Suprapubic skin (tissue), 4 donors: ENCODE data around the gene ARSG. TPM values are rescaled to one million over a fixed set of nuclear protein-coding genes. Genes with fewer than 3 reads are reported as not detected.
"Not testable (repeated sequence)": the region's sequence is repeated elsewhere in the genome, so short reads cannot be mapped to it uniquely, and the experiment has no call there.

Source experiments
- DNase-seq, 2 donors: peaks; one replicate each; pipeline ENCODE4 v3.0.0-alpha.2; 2019; ENCODE audit warnings: low spot score in 2 of 2
- H3K27ac ChIP-seq: fragments of 200-600 bp; sonication (generic); one replicate; pipeline ENCODE4 v1.5.1; 2019
- H3K27me3 ChIP-seq: fragments of 200-600 bp; sonication (generic); one replicate; pipeline ENCODE4 v1.5.1; 2019
- H3K36me3 ChIP-seq: fragments of 200-600 bp; sonication (generic); one replicate; pipeline ENCODE4 v1.5.1; 2019
- H3K4me1 ChIP-seq: fragments of 200-600 bp; sonication (generic); one replicate; pipeline ENCODE4 v1.5.1; 2019
- H3K4me3 ChIP-seq: fragments of 200-600 bp; sonication (generic); one replicate; pipeline ENCODE4 v1.5.1; 2019; ENCODE audit warnings: mild to moderate bottlenecking
- H3K9me3 ChIP-seq: fragments of 200-600 bp; sonication (generic); one replicate; pipeline ENCODE4 v1.5.1; 2019
- EP300 ChIP-seq: sonication (generic); formaldehyde crosslinking; IDR thresholded peaks from one replicate; pipeline ENCODE4 v1.6.1; 2017; ENCODE audit warnings: antibody characterized with exemption
- POLR2A ChIP-seq, 2 donors: fragments of 450-650 bp; IDR thresholded peaks; one replicate each; pipeline ENCODE4 v1.6.1; 2017; ENCODE audit warnings: antibody characterized with exemption in 2 of 2, mild to moderate bottlenecking in 2 of 2, moderate library complexity in 2 of 2
- POLR2AphosphoS5 ChIP-seq, 3 donors: sonication (generic); formaldehyde crosslinking; IDR thresholded peaks; one replicate each; pipeline ENCODE4 v1.6.1; 2017; ENCODE audit warnings: antibody characterized with exemption in 3 of 3
- WGBS: methylation state at CpG from one replicate; pipeline ENCODE4 v1.1.5; 2018; 5-methylcytosine and 5-hydroxymethylcytosine counted together
- total RNA-seq, 4 donors: library from RNA; depleted of rRNA; stranded (reverse); fragments of >200 nt; gene quantifications; one replicate each; pipeline ENCODE4 v1.1.0, GENCODE V29; 2016
- TF ChIP-seq, protein P1 (sequence below), 2 donors: fragments of 200-600 bp in 1 of 2; fragments of 450-650 bp in 1 of 2; sonication (generic) in 1 of 2; IDR thresholded peaks; one replicate each; pipeline ENCODE4 v1.5.1; 2016 to 2019; ENCODE audit warnings: antibody characterized with exemption in 2 of 2, mild to moderate bottlenecking in 1 of 2, moderate library complexity in 1 of 2

The ARSG gene
- total RNA-seq, 4 donors from 2014 or later: 7.7 to 12.7 (median 10.7) TPM

DNA sequence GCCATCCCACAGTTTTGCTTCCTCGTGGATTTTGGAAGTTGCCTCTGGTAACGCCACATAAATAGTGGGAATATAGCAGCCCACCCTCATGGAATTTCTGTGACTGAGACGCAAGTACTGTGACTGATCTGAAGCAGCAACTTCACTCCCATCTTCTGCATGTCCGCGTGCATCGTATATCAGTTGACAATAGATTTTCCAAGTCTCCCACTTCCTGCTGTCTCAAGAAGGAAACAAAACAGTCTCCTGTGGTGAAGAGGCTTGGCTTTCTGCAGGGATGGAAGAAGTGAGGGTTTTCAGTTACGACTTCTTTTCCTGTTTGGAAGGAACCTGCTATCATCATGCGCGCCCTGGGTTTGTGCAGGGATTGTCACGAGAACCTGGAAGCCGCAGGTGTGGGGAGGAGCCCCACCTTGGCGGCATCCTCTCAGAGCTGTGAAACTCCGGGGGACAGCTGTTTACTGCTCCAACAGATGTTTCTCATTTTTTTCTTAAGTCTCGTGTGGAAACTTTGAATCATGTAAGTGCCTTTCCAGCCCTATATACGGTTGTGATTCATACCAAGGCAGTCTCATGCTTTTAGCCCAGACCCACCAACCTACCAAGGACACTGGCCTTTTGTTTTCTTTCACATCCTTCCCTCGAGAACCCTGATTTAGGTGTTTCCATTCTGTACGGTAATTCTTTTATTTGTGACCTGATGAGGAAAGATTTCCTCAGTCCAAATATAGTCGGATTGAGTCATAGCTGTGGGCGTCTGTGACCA lies 108.5 kb downstream of the ARSG start:
- H3K4me3 ChIP-seq: no peak overlapping the region
- H3K36me3 ChIP-seq: no peaks in the 10 kb centered on the region
- H3K9me3 ChIP-seq: no peaks in the 10 kb centered on the region
- peaks cover 17% of the 10 kb centered on the region for H3K4me1 ChIP-seq
- DNase-seq: peak in 1 of 2 donors; percentile 61
- H3K27me3 ChIP-seq: no peaks in the 10 kb centered on the region
- H3K27ac ChIP-seq: peak overlapping the region; percentile 44
- WGBS: 54% methylated on average over 19 of the region's 19 CpGs
- TF ChIP-seq, protein P1, sequence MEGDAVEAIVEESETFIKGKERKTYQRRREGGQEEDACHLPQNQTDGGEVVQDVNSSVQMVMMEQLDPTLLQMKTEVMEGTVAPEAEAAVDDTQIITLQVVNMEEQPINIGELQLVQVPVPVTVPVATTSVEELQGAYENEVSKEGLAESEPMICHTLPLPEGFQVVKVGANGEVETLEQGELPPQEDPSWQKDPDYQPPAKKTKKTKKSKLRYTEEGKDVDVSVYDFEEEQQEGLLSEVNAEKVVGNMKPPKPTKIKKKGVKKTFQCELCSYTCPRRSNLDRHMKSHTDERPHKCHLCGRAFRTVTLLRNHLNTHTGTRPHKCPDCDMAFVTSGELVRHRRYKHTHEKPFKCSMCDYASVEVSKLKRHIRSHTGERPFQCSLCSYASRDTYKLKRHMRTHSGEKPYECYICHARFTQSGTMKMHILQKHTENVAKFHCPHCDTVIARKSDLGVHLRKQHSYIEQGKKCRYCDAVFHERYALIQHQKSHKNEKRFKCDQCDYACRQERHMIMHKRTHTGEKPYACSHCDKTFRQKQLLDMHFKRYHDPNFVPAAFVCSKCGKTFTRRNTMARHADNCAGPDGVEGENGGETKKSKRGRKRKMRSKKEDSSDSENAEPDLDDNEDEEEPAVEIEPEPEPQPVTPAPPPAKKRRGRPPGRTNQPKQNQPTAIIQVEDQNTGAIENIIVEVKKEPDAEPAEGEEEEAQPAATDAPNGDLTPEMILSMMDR (IDR thresholded peaks at IDR 0.05): no peak
- no peak for TF ChIP-seq POLR2AphosphoS5 (IDR thresholded peaks at IDR 0.05)
- TF ChIP-seq POLR2A (IDR thresholded peaks at IDR 0.05): no peak
- no peak for TF ChIP-seq EP300

DNA sequence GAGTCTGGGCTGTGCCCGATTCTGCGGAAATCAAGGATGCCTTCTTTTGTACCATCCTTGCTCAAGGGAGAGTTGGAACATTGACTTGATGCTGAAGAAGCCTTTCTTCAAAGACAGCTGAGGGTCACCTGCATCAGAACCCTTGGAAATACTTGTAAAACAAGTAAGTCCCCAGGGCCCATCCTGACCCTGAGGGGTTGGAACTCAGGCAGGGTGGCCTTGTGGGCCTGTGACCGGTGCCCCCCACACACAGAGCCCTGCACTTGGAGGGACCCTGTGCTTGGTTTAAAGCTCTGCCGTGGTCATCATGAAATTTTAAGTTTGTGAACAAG lies 109.1 kb downstream of the ARSG start:
- DNase-seq: peak in 1 of 2 donors; percentile 64
- Histone ChIP-seq H3K27me3 (no peaks in the 10 kb centered on the region), H3K27ac (peak overlapping the region; percentile 19), H3K36me3 (no peaks in the 10 kb centered on the region), H3K4me3 (no peak overlapping the region), H3K4me1 (peaks cover 17% of the 10 kb centered on the region), H3K9me3 (no peaks in the 10 kb centered on the region)
- TF ChIP-seq POLR2AphosphoS5 (IDR thresholded peaks at IDR 0.05) (no peak), EP300 (no peak), POLR2A (IDR thresholded peaks at IDR 0.05) (no peak)
- TF ChIP-seq, protein P1 (IDR thresholded peaks at IDR 0.05): no peak
- WGBS: 52% methylated on average over 3 of the region's 4 CpGs

DNA sequence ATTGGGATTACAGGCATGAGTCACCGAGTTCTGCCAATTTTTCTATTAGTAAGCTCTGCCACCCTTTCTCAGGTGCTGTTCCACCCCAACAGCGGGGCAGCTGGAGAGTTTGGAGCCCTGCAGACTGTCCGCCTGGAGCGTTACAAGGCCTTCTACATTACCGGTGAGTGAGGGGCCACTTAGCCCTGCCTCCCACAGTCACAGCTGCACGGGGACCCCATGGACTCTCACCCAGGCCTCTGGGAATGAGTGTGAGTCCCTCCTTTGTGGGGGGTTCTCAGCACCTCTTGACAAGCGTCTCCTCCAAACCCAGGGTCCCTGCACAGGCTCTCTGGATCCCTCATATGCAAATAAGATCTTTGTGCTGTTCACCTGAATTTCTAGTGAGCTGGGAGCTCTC lies 110.0 kb downstream of the ARSG start:
- 100% methylated on average over 4 of the region's 7 CpGs for WGBS
- H3K27ac ChIP-seq: no peak overlapping the region

DNA sequence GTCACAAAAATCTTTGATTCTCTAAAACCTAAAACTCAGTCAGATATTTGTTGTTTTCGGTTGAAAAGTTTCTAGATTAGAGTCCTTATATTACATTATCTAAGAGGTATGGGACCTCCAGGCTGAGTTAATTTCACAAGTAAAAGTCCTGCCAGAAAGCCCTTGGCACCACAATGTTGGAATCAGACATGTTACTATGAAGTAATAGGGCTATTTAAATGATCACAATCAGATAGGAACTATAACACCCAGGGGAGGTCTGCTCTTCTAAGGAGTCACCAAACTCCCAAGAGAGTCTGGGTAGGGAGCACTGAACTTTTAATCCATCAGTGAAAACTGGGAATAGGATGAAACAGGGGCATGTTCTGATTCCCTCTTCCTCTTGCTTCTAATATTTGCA lies 111.8 kb downstream of the ARSG start:
- DNase-seq: peak in 1 of 2 donors; percentile 53
- 68% methylated on average over 1 of the region's 1 CpG for WGBS
- no peaks in the 10 kb centered on the region for H3K9me3 ChIP-seq

More for the DNA sequence above, 110.0 kb downstream of the ARSG start:
- no peak for TF ChIP-seq POLR2A (IDR thresholded peaks at IDR 0.05)
- TF ChIP-seq, protein P1 (IDR thresholded peaks at IDR 0.05): no peak
- TF ChIP-seq POLR2AphosphoS5 (IDR thresholded peaks at IDR 0.05): no peak
- no peak for TF ChIP-seq EP300
- Histone ChIP-seq H3K36me3 (no peaks in the 10 kb centered on the region), H3K4me1 (peaks cover 17% of the 10 kb centered on the region), H3K27me3 (no peaks in the 10 kb centered on the region), H3K4me3 (no peak overlapping the region), H3K9me3 (no peaks in the 10 kb centered on the region)
- peak in 1 of 2 donors; percentile 54 for DNase-seq

DNA sequence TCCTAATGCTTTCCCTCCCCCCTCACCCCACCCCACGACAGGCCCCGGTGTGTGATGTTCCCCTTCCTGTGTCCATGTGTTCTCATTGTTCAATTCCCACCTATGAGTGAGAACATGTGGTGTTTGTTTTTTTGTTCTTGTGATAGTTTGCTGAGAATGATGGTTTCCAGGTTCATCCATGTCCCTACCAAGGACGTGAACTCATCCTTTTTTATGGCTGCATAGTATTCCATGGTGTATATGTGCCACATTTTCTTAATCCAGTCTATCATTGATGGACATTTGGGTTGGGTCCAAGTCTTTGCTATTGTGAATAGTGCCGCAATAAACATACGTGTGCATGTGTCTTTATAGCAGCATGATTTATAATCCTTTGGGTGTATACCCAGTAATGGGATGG lies 112.5 kb downstream of the ARSG start:
- Histone ChIP-seq H3K4me1 (peaks cover 17% of the 10 kb centered on the region), H3K27ac (peak overlapping the region; percentile 1)
- not testable (repeated sequence) for DNase-seq, H3K9me3 ChIP-seq, H3K27me3 ChIP-seq, H3K36me3 ChIP-seq, H3K4me3 ChIP-seq
- 89% methylated on average over 5 of the region's 5 CpGs for WGBS

More for the DNA sequence above, 111.8 kb downstream of the ARSG start:
- no peak for TF ChIP-seq POLR2A (IDR thresholded peaks at IDR 0.05)
- no peak for TF ChIP-seq POLR2AphosphoS5 (IDR thresholded peaks at IDR 0.05)
- TF ChIP-seq, protein P1 (IDR thresholded peaks at IDR 0.05): no peak
- TF ChIP-seq EP300: no peak
- no peaks in the 10 kb centered on the region for H3K36me3 ChIP-seq
- peak overlapping the region; percentile 1 for H3K27ac ChIP-seq
- H3K27me3 ChIP-seq: no peaks in the 10 kb centered on the region
- no peak overlapping the region for H3K4me3 ChIP-seq
- H3K4me1 ChIP-seq: peaks cover 17% of the 10 kb centered on the region

DNA sequence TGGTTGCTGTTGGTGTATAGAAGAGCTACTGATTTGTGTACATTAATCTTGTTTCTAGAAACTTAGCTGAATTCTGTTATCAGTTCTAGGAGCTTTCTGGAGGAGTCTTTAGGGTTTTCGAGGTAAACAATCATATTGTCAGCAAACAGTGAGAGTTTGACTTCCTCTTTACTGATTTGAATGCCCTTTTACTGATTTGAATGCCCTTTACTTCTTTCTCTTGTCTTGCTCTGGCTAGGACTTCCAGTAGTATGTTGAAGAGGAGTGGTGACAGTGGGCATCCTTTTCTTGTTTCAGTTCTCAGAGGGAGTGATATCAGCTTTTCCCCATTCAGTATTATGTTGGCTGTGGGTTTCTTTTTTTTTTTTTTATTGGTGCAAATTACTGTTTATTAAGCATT lies 116.4 kb downstream of the ARSG start:
- H3K9me3 ChIP-seq, H3K27me3 ChIP-seq, H3K4me3 ChIP-seq, H3K36me3 ChIP-seq, H3K27ac ChIP-seq, H3K4me1 ChIP-seq, DNase-seq: not testable (repeated sequence)
- 75% methylated on average over 1 of the region's 1 CpG for WGBS

DNA sequence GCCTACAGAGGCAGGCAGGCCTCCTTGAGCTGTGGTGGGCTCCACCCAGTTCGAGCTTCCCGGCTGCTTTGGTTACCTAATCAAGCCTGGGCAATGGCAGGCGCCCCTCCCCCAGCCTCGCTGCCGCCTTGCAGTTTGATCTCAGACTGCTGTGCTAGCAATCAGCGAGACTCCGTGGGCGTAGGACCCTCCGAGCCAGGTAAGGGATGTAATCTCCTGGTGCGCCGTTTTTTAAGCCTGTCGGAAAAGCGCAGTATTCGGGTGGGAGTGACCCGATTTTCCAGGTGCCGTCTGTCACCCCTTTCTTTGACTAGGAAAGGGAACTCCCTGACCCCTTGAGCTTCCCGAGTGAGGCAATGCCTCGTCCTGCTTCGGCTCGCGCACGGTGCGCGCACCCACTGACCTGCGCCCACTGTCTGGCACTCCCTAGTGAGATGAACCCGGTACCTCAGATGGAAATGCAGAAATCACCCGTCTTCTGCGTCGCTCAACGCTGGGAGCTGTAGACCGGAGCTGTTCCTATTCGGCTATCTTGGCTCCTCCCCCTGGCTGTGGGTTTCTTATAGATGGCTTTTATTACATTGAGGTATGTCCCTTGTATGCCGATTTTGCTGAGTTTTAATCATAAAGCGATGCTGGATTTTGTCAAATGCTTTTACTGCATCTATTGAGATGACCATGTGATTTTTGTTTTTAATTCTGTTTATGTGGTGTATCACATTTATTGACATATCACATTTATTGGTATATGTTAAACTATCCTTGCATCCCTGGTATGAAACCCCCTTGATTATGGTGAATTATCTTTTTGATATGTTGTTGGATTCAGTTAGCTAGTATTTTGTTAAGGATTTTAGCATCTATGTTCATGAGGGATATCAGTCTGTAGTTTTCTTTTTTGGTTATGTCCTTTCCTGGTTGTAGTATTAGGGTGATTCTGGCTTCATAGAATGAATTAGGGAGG lies 122.6 kb downstream of the ARSG start:
- 4% methylated on average over 18 of the region's 34 CpGs for WGBS
- peak in 1 of 2 donors; percentile 58 for DNase-seq
- peak overlapping the region; percentile 44 for H3K4me3 ChIP-seq

DNA sequence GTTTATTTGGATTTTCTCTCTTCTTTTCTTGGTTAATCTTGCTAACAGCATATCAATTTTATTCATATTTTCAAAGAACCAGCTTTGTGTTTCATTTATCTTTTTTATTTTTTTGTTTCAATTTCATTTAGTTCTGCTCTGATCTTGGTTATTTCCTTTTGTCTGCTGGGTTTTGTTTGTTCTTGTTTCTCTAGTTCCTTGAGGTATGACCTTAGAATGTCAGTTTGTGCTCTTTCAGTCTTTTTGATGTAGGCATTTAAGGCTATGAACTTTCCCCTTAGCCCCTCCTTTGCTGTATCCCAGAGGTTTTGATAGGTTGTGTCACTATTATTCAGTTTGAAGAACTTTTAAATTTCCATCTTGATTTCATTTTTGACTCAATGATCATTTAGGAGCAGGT lies 123.6 kb downstream of the ARSG start:
- H3K27me3 ChIP-seq, H3K27ac ChIP-seq, DNase-seq, H3K36me3 ChIP-seq, H3K4me1 ChIP-seq, H3K4me3 ChIP-seq, H3K9me3 ChIP-seq: not testable (repeated sequence)

More for the DNA sequence above, 122.6 kb downstream of the ARSG start:
- not testable (repeated sequence) for H3K4me1 ChIP-seq, H3K9me3 ChIP-seq, H3K36me3 ChIP-seq, H3K27ac ChIP-seq, H3K27me3 ChIP-seq
